HuH-7.5 (cell line): ENCODE results near the gene SLC25A13.
A peak's percentile ranks its signal among the peaks of the same experiment; 100 is the strongest.

Experiments used
- DNase-seq: peaks from one replicate; pipeline ENCODE4 v3.0.0; 2011; ENCODE audit warnings: low spot score

Gene SLC25A13

DNA sequence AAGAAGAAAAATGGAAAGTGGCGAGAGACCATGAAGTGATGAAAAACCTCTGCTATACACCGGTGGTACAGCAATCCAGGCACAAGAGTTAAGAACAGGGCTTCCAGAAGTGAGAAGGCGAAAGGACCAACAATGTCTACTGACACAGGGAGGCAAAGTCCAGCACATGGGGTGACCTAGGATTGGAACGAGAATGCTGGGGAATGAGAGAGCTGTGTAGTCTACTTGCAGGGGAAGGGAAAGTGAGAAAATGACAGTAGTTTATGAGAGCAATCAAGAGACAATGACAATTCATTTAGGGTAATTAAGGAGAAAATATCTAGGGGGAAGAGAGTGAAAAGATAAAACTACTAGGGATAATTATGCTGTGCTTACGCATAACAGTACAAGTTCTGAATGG lies 169.2 kb downstream of the SLC25A13 start:
- no peak for DNase-seq

DNA sequence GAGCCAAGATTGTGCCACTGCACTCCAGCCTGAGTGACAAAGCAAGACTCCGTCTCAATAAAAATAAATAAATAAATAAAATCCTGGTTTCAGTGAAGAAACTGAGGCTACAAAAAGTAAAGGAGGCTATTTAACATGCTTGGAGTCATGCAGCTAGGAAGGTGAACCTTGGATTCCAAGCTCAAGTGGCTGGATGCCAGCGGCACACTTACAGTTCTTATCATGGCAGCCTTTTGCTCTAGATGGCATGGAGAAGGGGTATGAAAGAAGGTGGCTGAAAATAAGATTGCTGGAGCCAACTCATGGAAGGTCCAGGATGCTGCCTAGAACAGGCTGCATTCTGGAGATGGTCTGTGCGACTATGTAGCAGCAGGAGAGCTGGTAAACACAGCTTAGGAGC lies 170.0 kb downstream of the SLC25A13 start:
- DNase-seq = no peak

DNA sequence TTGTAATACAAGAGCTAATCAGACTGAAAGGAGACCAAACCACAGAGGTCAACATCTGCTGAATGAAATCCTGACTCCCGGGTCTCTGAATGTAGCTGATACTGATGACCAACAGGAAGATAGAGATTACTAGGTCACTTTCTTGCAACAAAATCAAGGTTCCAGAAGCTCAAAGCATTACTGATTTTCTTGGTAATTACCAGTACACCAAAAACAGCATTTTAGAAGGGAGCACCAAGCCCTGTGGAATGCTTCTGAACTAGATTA lies 177.7 kb downstream of the SLC25A13 start:
- DNase-seq = no peak

DNA sequence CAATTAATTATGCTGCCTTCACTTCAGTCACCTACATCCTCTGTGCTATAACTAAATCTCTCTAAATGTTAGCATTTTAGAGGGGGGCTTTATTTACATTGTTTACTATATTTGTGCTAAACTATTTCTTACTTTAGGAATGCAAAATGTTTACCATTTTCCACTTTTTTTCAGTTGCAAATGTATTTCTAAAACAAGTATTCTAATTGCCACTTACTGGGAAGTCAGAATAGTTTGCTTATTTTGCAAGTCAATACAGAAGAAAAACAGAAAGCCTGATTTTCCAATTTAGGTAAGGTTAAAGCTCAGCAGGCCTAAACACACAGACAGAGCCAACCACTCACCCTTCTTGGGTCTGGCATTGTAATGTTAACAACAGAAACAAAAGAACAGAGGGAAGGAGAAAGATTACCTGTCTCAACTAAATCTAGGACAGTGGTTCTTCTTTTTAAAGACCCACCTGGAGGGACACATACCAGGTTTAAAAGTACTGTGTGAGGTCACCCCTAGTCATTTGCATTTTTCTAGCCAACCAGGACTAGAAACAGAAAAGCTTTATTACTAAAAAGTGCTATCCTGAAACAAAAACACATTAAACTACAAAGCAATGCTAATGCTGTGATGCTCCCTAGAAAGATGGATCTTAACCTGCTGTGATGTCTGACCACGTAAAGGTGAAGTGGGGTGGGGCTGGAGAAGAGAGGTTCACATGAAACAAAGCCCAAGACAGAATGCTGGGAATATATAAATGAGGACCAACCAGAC lies 178.2 kb downstream of the SLC25A13 start:
- no peak for DNase-seq

DNA sequence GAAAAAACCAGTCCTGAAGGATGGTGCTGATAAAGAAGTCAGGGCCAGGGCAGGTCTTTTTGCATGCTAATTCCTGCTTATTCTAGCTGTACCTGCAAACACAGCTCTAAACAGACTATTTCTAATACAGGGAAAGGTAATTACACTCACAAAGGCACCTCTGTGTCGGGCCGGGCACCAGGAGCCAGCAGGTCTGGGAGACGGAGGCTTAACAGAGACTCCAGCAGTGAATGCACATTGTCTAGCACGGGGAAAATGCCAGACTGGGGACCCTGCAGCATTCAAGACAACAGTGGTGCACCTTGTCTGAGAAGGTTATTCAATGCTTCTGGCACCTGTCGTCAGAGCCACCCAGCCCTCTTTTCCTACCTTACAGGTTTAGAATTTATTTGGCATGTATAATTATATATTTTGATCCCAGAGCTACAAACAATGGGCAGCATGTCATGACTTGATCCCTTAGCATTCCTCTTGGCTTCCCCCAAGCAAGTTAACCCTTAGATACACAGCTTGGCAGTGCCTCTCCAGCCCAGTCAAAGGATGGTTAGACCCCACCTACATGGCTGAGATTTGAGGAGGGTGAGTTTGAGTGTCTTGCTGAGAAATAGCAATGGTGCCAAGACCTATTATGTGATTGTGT lies 185.2 kb downstream of the SLC25A13 start:
- no peak for DNase-seq

DNA sequence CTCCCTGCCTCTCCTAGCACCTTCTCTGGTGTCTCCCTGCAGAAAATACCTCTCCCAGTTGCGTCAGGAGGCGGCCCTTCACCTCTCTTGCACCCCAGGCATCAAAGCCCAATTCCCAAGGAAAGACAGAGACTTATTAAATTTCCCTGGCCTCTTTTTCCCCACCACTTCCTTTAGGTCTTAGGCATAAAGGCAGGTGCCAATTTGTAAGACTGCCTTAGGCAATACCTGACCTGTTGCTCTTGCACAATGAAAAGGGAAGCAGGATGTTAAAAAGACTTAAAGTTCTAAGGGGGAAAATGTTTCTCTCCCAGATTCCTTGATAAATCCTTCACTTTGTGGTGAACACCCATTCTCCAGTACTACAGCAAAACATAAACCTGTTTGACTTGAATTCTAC lies 186.7 kb downstream of the SLC25A13 start:
- no peak for DNase-seq

DNA sequence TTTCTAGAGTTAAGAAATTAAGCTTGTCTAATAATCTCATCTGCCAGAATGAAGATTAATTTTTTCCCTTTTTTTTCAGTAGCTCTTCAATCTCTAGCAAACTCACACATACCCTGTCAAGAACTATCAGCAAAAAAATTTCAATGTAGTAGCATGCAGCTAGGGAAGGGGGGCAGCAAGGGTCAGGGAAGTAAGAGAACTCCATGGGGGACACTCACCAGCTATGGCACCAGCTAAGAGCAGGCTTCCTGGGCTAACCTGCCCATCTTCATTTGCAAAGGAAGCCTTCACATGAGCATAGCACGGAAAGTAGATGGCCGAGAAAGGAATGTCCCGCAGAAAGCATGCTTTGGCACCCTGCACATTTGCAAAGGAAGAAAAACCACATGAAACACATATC lies 190.4 kb downstream of the SLC25A13 start:
- no peak for DNase-seq

DNA sequence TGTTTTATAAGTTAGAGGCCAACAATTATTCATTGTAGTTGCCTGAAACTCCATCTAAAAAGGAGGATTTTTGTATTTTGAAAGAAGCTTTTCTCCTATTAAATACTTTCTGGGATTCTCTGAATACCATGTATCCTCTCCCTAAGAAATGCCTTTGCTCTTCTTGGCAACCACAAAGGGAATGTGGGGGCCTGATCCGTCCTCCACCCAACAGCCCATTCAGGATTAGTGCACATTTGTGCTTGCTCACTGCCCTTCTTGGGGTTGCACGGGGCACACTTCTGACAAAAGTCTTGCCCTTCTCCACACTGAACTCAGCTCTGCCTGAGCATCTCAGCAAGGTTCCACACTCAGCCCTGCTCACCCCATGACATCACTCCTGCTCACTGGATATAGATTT lies 194.2 kb downstream of the SLC25A13 start:
- DNase-seq = no peak

DNA sequence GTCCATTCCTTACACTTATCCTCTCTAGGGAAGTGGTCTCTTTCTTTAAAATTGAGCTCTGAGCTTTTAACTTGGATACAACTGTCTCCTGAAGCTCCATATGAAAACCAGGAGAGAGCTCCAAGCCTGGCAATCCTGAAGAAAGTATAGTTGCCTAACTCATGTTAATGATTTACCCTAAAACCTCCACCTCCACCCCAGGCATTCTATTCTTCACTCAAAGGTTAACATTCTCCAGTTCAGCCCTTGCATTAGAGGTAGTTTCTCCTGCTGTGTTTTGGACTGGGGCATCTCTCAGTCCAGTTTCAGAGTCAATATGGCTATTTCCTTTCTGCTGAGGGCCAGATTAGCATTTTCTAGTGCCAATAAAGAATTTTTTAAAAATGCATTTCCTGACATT lies 195.5 kb downstream of the SLC25A13 start:
- DNase-seq = peak; percentile 36

DNA sequence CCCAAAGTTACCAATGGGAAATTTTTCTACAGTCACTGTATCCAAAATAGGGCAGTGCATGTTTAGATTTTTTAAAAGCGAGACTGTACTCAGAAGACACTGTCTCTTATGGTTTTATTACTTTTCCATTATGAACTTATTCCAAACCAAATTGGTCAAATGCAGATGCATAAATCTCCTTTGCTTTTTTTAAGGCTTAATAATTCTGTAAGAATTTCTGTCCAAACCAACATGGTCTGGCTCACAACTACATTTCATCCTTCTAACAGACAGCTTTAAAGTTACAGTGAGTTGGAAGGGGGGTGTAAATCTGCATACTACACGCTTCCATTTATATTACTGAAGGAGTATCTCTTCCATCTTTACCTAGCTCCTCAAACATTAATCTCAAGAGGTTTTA lies 199.2 kb downstream of the SLC25A13 start:
- no peak for DNase-seq

DNA sequence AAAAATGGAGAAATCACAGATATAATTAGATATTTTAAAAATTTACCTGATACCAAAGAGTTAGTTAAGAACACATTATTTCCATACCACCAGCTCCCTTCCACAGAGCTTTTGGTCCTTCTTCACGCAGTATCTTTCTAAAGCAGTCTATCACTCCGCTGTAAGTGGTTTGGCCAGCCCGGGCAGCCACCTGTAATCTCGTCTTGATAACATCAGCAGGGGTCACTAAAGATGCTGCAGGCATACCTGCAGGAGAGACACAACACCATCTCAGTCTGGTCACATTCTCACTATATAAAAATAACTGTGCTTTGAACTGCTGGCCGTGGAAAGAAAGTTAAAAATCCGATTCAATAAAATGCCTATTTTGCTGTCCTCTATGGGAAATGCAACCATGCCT lies 200.1 kb downstream of the SLC25A13 start:
- no peak for DNase-seq

DNA sequence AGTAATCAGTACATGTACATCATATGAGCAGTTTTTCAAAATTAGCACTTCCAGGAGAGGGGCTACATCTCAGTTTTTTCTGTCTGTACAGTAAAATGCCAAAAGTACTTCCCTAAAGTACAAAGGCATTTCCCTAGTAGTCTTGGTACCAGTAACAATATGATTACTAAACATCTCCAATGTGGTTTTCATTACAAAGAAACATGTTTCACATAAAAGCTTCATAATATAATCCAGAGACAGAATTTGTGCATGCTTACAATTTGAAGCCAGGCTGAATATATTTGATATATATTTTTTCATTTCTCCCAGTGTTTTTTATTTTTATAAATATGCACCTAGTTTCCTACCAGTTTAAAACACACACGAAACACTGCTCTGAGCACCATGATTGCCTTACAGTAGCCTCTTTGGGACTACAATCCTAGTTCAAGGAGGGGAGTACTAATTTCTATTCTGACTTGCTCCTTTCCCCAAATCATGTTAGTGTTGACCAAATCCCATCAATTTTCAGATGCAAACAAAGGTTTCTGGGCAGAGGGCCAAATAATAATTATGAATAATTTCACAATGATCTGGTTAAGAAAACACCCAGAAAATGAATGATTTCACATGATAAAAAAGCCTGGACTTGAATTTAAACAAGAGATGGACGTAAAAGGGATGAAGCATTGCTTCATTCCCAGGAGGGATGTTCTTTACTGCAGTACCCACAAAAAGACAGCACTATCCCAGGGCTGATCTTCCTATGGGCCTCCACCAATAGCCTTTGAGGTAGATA lies 201.3 kb downstream of the SLC25A13 start:
- DNase-seq = no peak

DNA sequence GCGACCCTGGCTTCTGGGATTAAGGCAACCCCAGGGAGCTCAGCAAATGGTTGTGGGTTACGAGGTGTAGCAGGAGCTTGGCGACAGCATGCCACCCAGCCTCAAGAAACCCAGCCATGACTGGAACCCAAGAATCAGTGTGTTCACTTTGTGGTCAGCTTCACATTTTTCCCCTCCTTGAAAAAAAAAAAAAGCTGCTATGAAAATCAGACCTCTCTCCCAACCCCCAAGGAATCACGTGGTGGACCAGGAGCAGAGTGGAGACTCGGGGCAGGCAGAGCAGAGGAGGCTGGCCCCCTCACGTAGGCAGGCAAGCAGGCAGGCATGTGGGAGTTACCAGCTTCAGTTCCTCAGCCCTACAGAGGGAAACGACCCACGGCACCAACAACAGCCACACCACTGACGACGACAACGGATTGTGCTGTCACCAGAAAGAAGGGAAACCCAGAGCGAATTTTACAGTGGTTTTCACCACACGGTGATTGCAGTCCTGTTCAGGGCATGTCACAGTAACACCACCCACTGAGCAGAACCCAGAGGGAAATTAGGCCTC lies 203.4 kb downstream of the SLC25A13 start:
- DNase-seq = no peak

DNA sequence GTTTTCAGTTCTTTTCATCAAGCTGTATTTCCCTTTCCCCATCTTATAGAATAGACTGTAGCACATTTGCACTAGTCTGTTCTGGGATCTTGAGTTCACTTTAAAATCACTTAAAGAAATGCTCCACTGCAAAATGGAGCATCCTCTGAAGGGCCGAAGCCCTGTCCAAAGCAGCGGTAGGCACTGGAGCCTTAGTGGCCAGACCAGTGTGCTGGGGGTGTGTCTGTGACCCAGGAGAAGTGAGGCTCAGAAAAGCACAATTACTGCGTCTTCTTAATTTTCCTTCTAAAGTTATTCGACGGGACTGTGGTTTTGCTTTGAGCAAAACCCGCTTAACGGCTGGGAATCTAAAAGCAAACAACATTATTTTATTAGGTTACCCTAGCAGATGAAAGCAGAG lies 205.7 kb downstream of the SLC25A13 start:
- no peak for DNase-seq

DNA sequence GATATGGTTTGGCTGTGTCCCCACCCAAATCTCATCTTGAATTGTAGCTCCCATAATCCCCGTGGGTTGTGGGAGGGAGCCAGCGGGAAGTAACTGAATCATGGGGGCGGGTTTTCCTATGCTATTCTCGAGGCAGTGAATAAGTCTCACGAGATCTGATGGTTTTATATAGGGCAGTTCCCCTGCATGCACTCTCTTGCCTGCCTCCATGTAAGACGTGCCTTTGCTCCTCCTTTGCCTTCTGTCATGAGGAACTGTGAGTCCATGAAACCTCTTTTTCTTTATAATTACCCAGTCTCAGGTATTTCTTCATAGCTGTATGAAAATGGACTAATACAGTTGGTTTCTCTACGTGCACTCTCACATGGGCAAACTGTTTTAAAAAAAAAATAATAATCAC lies 207.7 kb downstream of the SLC25A13 start:
- DNase-seq = no peak

DNA sequence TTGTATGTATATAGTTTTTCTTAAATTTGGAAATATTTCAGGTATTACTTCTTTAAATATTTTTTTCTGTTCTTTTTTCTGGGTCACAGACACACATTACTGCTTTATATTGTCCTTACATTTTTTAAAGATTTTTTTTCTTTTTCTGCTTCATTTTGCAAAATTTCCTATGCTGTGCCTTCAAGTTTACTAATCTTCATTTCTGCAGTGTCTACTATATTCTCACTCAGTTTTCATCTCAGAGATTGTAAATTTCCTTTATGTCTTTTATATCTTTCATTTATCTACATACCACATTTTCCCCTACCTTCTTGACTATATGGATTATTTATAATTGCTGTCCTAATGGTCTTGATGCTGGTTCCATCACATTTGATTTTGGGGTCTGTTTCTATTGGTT lies 210.5 kb downstream of the SLC25A13 start:
- DNase-seq = no peak

DNA sequence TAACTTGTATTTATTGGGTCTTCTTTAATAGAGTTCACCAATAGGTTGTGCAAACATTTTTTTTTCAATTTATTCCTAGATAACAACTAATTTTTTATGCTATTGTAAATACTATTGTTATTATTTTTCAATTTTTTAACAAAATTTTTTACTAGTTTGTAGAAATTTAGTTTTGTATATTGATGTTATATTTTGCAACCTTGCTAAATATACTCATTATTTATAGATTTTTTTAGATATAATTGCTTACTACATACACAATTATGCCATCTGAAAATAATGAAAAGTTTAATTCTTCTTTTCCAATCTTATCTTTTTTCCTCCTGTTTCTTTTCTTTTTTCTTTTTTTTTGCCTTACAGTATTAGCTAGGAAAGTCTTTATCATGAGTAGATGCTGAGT lies 216.9 kb downstream of the SLC25A13 start:
- DNase-seq = no peak

DNA sequence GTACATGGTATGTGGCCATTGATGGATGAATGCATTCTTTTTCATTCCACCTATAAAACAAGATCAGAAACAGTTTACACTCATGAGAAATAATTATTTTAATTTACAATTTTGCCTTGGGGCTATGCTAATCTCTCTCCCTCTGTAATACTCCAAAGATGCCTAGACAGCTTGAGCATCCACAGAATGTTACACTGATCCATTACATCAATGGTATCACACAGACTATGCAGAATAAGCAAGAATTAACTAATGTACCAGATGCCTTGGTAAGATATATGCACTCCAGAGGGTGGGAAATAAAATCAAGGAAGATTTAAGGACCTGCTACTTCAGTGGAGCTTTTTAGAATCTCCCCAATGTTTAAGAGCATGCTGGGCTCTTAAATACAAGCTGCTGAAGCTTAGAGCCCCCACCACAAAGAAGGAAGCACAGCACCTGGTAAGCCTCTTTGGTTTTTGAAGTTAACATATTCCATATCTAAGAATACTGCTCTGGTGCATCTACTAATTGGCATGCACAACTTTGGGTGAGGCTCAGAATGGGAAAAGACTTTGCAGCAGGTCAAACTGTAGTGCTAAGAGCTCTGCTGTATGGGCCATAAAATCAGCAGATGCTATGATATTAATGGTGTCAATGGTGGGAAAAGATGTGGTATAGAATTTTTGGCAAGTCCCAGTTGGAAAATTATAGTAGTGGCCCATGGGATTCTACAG lies 219.6 kb downstream of the SLC25A13 start:
- DNase-seq = no peak

DNA sequence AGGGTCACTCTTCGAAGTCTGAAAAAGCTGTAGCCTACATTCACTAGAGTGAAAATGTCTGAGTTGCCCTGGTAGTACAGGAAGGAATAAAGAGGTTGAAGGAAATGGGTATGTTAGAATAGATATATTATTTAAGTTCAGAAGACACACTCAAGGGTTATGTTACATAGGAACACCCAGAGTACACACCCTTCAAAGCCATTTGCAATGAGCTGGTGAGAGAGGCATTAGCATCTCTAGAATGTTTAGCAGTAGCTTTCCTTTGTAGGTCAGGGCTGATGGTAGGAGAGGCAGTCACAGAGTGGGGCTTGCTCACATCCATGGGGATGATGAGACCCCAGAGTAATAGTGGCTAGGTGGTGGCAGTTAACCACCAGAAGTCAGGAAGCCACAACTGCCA lies 221.2 kb downstream of the SLC25A13 start:
- DNase-seq = no peak

DNA sequence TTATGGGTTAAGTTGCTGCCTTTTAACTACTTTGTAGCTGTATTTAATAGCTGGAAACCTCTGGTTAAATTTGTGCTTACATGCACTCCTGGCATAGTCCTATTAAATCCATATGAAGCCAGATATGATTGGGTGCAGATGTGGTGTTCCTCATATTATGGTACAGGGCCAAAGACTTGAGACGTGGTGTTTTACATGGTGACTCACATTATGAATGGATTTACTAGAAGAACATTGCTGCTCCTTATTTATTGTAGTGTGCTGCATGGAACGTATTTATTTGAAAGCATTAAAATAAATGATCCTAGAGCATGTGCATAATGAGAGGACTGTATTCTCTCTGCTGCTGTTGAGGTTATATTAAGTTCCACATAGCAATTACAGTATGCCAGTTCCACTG lies 224.1 kb downstream of the SLC25A13 start:
- DNase-seq = no peak

DNA sequence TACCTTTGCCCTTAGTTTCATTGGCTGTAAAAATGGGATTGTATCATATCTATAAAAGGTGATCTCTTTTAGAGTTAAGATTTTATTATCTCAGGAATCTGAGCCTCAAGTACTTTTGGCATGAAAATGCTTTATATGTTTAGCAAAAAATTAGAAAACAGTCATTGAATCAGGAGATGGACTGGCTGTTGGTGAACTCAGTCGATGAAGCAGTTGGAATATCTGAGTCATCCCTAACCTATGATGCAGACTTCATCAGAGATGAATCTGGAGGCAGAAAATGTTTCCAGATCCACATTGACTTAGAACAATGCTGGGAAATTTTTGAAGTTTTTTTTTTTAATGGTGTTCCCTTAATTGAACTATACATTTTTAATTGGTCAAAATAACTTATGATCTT lies 228.5 kb downstream of the SLC25A13 start:
- DNase-seq = no peak

DNA sequence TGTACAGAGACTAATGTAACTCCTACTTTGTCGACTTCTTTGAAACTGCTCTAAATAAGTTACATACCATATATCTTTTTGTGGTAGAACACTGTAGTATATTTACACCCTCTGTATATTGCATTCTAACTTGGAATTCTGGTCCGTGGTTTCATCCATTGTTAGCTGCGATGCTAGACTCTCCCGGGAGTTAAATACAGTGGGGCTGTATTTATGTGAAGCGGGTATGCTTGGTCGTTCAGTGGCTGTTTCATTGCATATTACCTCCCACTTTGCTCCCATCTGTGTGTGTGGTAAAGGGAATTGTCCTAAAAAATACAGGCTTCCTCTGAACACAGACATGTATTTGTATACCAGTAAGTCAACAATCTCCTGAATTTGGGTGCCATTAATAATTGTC lies 231.1 kb downstream of the SLC25A13 start:
- no peak for DNase-seq

DNA sequence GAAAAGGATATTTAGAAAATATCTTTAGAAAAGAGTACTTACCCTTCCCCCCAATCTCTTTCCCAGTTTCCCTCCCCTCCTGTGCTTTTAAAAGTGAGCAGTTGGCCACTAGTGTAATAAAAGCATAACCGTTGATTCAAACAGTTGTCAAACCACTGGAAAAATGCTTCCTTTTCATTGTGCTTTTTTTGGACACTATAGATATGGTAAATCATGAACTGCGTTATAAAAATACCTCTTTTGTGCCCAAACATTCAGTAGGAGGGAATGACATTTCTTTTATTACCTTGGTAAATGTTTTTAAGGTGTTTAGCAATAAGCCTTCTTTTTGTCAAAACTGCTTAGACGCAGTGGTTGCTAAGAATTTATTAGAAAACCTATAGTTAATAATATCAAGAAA lies 232.4 kb downstream of the SLC25A13 start:
- no peak for DNase-seq
